GOT3 (cell line): ENCODE measurements around the gene LRP10.
A peak's percentile ranks its signal among the peaks of the same experiment; 100 is the strongest.

Experiments used
- DNase-seq: peaks from one replicate; lab custom pipeline; 2025; ENCODE audit warnings: mixed read lengths; lab: John Stamatoyannopoulos, UW

Gene LRP10

DNA sequence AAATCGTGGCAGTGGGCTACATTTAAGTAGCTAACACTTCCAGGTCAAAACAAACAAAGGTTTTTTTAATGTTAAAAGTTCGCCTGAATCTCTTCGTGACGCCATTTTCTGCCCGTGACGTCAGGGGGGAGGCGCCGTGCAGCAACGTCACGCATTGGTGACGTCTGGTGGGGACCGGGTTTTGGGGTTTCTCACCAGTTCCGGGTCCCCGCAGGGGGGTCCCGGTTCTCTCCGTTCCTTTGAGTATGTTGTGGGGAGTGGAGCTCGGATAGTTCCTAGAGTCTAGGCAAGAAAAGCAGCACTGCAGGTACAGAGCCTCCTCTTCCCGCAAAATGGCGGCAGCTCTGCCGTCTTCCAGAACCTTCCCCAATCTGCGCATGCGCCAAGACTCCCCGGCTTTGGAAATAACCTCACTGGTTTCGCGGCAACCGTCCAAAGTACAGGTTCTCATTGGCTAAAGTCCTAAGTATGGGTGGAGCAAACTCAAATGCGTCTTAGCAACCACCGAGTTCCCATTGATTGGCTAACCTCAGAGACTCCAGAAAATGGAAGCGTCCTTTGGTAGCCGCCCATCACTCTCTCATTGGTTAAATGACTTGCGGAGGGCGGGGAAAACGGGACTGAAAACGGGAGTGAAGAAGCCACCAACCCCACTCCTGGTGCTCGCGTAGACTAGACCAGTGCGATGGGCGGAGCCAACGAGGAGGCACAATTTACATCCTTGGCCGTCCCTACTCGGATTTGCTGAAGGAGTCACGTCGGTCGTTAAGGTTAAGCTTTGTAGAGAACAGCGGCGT is 47.5 kb downstream of the LRP10 start, which contains the start of gene RBM23:
Gene RBM23, minus strand, starts transcription at position 346 of the 797 bp plus-strand sequence.
- peak; percentile 85 for DNase-seq

DNA sequence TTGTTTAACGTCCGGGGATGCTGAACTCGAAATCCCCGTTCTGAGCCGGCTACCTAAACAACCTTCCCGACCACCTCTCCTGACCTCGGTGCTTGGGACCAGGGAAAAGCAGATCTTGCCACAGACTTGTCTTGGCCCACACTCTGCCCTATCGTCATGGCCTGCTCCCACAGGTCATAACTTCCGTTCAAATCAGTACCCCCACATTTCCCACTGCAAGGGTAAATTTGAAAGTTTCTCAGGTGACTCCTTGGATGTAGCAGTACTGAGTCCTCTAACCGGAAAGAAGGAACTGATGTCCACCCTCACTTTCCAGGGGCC is 48.0 kb downstream of the LRP10 start:
- no peak for DNase-seq

DNA sequence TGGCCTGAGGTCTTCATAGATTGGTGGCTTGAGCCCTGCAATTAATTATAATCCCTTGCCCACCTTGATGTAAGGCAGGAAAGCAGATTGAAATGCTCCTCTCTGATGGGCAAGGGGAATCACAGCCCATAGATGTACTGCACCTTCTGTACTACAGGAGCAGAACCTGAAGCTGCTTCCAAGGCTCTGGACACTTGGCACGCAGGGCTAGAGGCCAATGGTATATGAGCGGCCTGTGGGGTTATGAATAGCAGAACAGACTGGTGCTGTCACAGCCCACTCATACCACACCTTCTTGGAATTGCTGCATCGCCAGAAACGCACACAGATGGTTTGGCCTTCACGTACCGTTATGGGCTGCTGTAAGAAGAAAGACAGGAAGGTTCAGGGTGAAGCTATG is 49.2 kb downstream of the LRP10 start:
- no peak for DNase-seq

DNA sequence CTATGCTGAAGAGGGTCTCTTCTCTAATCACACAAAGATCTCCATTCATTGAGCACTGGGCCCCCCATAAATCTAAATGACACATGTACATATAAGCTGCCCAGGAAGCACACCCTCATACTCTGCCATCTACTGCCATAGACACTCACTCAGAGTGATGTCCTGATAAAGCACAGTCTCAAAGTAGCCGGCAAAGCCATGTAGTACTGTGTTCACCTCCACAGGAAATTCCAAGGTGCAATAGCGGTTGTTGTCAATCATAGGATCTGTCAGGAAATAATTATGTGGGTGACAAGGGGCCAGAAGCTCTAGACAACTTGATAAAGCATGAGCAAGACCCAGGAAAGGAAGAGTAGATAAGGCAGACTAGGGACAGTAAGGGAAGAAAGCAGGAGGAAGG is 50.8 kb downstream of the LRP10 start:
- DNase-seq, result no peak

DNA sequence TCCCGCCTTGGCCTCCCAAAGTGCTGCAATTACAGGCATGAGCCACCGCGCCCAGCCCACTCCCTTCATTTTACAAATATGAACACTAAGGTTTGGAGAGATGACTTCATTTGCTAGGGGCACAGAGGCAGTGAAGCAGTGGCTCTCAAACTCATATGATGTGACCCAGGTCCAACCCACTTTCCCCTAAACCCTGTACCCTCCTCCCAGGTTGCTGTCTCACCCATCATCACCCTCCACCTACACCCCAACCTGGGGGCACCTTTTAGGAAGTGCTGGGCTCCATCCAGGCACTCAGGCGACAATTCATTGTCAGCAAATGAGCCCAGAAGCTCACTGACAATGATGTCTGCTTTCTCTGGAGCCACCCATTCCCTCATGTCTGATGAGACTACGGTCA is 52.2 kb downstream of the LRP10 start:
- DNase-seq, result no peak

DNA sequence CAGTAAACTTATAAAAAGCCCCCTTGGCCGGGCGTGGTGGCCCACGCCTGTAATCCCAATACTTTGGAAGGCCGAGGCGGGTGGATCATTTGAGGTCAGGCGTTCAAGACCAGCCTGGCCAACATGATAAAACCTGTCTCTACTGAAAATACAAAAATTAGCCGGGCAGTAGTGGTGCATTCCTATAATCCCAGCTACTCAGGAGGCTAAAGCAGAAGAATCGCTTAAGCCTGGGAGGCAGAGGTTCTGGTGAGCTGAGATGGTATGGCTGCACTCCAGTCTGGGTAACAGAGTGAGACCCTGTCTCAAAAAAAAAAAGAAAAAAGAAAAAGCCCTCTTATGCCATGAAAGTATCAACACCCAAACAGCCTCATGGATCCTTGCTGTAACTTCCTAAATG is 54.0 kb downstream of the LRP10 start:
- DNase-seq, result no peak

DNA sequence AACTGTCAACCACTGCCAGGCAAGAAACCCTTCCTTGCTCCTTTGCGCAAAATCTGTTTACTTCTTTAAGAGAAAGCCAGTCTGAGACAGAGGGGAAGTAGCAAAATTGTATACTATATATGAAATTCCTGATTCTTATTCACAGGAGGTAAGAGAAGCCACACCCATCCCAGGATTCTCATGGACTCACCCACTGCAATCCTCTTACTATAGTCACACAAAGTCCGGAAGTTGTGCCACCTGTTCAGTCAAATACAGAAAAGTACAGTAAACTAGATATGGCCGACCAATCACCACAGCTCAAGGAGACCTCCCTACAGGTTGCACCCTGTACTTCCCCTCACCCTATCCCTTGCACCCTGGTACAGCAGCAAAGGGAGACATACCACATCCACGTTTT is 54.8 kb downstream of the LRP10 start:
- DNase-seq, result no peak

DNA sequence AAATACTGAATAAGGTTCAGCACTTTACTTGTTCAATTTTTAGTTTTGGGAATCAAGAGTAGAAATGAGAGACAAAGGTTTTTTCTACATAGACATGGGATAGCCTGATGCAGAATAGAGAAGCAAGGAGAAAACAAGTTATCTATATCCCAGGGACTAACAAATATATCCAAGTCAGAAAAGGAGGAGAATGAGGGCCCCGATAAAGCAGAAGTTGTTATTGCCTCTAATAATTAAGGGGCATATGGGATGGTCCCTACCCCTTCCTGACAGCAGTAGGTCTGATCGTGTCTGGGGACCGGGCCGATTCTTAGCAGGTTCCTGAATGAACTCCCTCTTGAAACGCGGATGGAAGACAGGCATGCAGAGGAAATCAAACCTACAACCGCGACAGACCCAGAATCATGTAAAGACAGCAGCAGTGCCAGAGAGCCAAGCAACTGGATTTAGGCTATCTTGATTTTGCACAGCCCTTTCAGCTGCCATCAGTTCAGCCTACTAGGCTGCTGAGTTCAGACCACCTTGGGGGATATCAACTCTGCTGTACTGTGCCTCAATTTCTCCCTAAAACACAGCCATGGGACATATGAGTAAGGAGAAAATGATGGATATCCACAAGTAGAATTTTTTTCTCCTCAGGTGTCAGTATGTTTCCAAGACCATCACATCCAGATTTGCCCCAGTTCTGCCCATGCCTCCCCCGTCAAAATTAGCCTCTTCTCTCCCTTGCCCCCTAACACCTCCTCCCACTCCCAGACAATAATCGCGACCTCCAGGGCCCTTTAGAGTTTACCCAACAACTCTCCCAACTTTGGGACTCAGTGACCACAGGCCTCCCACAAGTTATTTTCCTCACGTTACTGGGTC is 56.9 kb downstream of the LRP10 start:
- DNase-seq, result no peak

DNA sequence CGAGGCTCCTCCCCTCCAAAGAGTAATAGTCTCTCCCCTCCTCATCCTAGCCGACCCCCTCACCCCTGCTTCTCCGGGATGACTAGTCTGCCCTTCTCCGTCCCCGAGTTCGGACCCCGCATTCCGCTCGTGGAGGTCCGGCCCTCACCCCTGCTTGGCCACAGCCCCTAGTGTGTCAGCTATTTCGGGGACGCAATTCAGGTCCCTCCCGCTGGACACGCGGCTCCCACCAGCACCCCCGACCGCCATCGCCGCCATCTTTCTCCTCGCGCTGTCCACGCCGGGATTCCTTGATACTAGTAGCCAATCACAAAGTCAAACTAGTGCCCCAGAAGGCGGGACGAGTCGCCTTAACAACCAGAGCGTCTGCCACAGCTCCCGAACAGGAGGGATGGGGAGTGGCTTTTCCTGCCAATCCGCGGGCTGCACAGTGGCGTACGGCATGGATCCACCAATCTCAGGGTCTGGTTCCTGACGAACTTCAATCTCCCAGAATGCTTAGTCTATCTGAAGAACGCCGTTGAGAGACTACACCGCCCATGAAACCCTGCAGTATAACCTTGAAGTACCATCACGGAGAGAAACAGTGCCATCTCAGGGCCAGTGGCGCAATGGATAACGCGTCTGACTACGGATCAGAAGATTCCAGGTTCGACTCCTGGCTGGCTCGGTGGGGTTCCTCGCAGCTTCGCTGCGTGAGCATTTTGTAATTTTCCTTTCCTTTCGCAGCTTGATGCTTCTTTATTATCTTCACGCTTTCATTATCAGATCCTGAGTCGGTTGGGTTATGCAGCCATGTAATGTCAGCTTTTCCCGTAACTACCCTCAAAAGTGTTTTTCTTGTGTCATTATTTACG is 57.8 kb downstream of the LRP10 start, which contains the start of gene PRMT5:
Gene PRMT5, minus strand, starts transcription at position 273 of the 857 bp plus-strand sequence. Its CDS starts 15 bp downstream, at position 258.
- peak; percentile 84 for DNase-seq

DNA sequence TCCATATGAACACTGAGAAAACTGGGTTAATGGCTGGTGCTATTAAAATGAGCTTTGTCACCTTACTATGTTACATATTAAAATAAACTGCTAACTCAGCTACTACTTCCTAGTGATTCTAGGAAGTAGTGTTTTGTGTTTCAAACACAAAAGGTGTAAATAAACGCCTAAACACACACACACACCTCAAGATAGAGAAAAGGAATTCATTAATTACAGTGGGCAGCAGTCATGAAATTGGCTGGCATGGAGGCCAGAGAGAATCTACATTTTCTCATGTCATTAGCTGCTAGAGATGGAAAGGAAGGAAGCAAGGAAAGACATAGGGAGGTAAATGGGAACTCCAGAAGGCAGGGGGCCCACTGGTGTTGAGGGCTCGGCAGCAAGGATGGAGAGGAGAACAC is 58.4 kb downstream of the LRP10 start:
- no peak for DNase-seq
